Lower lobe of right lung (tissue), 2 donors: ENCODE results near the gene ACACA. TPM values are rescaled to one million over a fixed set of nuclear protein-coding genes. Genes with fewer than 3 reads are reported as not detected.
"Not testable (repeated sequence)": the region's sequence is repeated elsewhere in the genome, so short reads cannot be mapped to it uniquely, and the experiment has no call there.

Experiments used
- ATAC-seq, 2 donors: fragments of 200-7000 bp; cut with Tn5 transposase; one replicate each; pipeline ENCODE4 v1.9.1; 2020 to 2022; ENCODE audit warnings: mild to moderate bottlenecking in 2 of 2, moderate library complexity in 2 of 2
- DNase-seq: peaks from one replicate; pipeline ENCODE4 v3.0.0-alpha.2; 2020
- H3K27ac ChIP-seq: fragments of 200-600 bp; one replicate; pipeline ENCODE4 v1.8.0; 2022
- H3K27me3 ChIP-seq: fragments of 200-600 bp; one replicate; pipeline ENCODE4 v1.8.0; 2022; ENCODE audit warnings: low read depth
- H3K36me3 ChIP-seq: fragments of 200-600 bp; one replicate; pipeline ENCODE4 v1.8.0; 2022; ENCODE audit warnings: mild to moderate bottlenecking
- H3K4me1 ChIP-seq: fragments of 200-600 bp; one replicate; pipeline ENCODE4 v1.8.0; 2022
- H3K4me3 ChIP-seq: fragments of 200-600 bp; one replicate; pipeline ENCODE4 v1.8.0; 2022; ENCODE audit warnings: mild to moderate bottlenecking
- H3K9me3 ChIP-seq: fragments of 200-600 bp; one replicate; pipeline ENCODE4 v1.8.0; 2022
- CTCF ChIP-seq: fragments of 200-600 bp; IDR thresholded peaks from one replicate; pipeline ENCODE4 v1.8.0; 2022; ENCODE audit warnings: antibody characterized with exemption, mild to moderate bottlenecking
- intact Hi-C: fragments of 100-400 bp; cut with DNase I; formaldehyde crosslinking; loops from one replicate; pipeline ENCODE4 v1.11.0; 2022
- long read RNA-seq: library from polyadenylated mRNA; unstranded; transcript quantifications from one replicate; pipeline ENCODE4 v2.0.0, GENCODE V29; 2021
- total RNA-seq: library from RNA; stranded (reverse); fragmentation: NEBNext Ultra II Directional; extraction: Animal tissue kit (Norgen Biotek cat#: 25700); gene quantifications from one replicate; pipeline ENCODE4 v1.2.1, GENCODE V29; 2021
- donor health status: DM: no; HTN: yes; CAD: no; lungs with severe emphysema.

Gene ACACA
- total RNA-seq, result 132 TPM
- long read RNA-seq, partial matches to known transcripts, result 10 of 49 reads
- long read RNA-seq, other reads (novel, unspliced or antisense), result 39 of 49 reads

- H3K9me3 ChIP-seq, result no peaks in the 10 kb centered on the region
- ATAC-seq (peak; percentile 98 to 99), DNase-seq (peak; percentile 87)
- peak within 1 kb of the TSS; percentile 89 for H3K27ac ChIP-seq
- H3K4me1 ChIP-seq, result peaks cover 24% of the 10 kb centered on the region
- peaks cover 9% of the 10 kb centered on the region for H3K36me3 ChIP-seq
- H3K4me3 ChIP-seq, result peak within 1 kb of the TSS; percentile 96
- H3K27me3 ChIP-seq, result no peaks in the 10 kb centered on the region
- intact Hi-C loops, result no loop called here
- no peak for TF ChIP-seq CTCF
Observed at GRCh38 chr17:37406635-37407461, at the start of gene ACACA, which contains the start of gene TADA2A. Gene ACACA, minus strand, starts transcription at chr17:37406836. Its CDS starts 537 bp downstream, at chr17:37406299. Gene TADA2A, plus strand, starts transcription at chr17:37406886. Its CDS starts 4,480 bp downstream, at chr17:37411366.

GRCh38 chr17:37450112-37450511 lies 43.5 kb upstream of the ACACA start:
- H3K36me3 ChIP-seq, result peaks cover 59% of the 10 kb centered on the region
- H3K4me3 ChIP-seq, result no peak overlapping the region
- no peaks in the 10 kb centered on the region for H3K27me3 ChIP-seq
- no peak for ATAC-seq
- H3K4me1 ChIP-seq, result no peaks in the 10 kb centered on the region
- intact Hi-C loops, result no loop called here
- TF ChIP-seq CTCF, result no peak
- DNase-seq, result no peak
- H3K9me3 ChIP-seq, result no peaks in the 10 kb centered on the region
- H3K27ac ChIP-seq, result no peak overlapping the region

GRCh38 chr17:37447641-37448040 lies 41.0 kb upstream of the ACACA start:
- Histone ChIP-seq H3K27ac (no peak overlapping the region), H3K27me3 (no peaks in the 10 kb centered on the region), H3K36me3 (peaks cover 83% of the 10 kb centered on the region), H3K4me1 (no peaks in the 10 kb centered on the region), H3K9me3 (no peaks in the 10 kb centered on the region), H3K4me3 (no peak overlapping the region)
- no peak for ATAC-seq
- DNase-seq, result no peak
- no peak for TF ChIP-seq CTCF
- intact Hi-C loops, result no loop called here

GRCh38 chr17:37446027-37446426 lies 39.4 kb upstream of the ACACA start:
- H3K27me3 ChIP-seq, result no peaks in the 10 kb centered on the region
- H3K4me3 ChIP-seq, result no peak overlapping the region
- intact Hi-C loops, result no loop called here
- TF ChIP-seq CTCF, result no peak
- no peak overlapping the region for H3K27ac ChIP-seq
- ATAC-seq (no peak), DNase-seq (no peak)
- H3K36me3 ChIP-seq, result peaks cover 94% of the 10 kb centered on the region
- H3K9me3 ChIP-seq, result no peaks in the 10 kb centered on the region
- no peaks in the 10 kb centered on the region for H3K4me1 ChIP-seq

GRCh38 chr17:37441369-37442014 lies 34.9 kb upstream of the ACACA start:
- intact Hi-C loops, H3K27ac ChIP-seq: not testable (repeated sequence)

GRCh38 chr17:37440424-37440823 lies 33.8 kb upstream of the ACACA start:
- no peak for ATAC-seq
- peaks cover 94% of the 10 kb centered on the region for H3K36me3 ChIP-seq

More at GRCh38 chr17:37441369-37442014, 34.9 kb upstream of the ACACA start:
- not testable (repeated sequence) for ATAC-seq, H3K27me3 ChIP-seq, DNase-seq, H3K9me3 ChIP-seq, H3K4me1 ChIP-seq, H3K4me3 ChIP-seq
- H3K36me3 ChIP-seq, result peaks cover 95% of the 10 kb centered on the region

More at GRCh38 chr17:37440424-37440823, 33.8 kb upstream of the ACACA start:
- Histone ChIP-seq H3K4me1 (no peaks in the 10 kb centered on the region), H3K27ac (no peak overlapping the region), H3K27me3 (no peaks in the 10 kb centered on the region), H3K4me3 (no peak overlapping the region), H3K9me3 (no peaks in the 10 kb centered on the region)
- no peak for DNase-seq
- TF ChIP-seq CTCF, result no peak
- intact Hi-C loops, result no loop called here
